GM13977 (cell line): Measurements from ENCODE around the gene CPLANE2.

Experiments used
- DNase-seq: peaks from one replicate; pipeline ENCODE4 v3.0.0; 2012; ENCODE audit warnings: low spot score
- CTCF ChIP-seq: IDR thresholded peaks from 2 replicates; pipeline ENCODE4 v1.5.1; 2012; ENCODE audit warnings: mild to moderate bottlenecking, control low read depth; ENCODE audit not compliant: insufficient read depth; ENCODE audit errors: extremely low read depth, missing control alignments
- in situ Hi-C: fragments of 300-500 bp; cut with MboI; formaldehyde crosslinking; loops from one replicate; pipeline ENCODE4 v1.12.0; 2022; ENCODE audit warnings: low sequenced_read_pairs, low pct_unique_long_range_greater_than_20kb, mixed read lengths, inconsistent platforms; ENCODE audit not compliant: unreplicated experiment

Gene CPLANE2

GRCh38 chr1:16245476-16246196 lies 8.7 kb upstream of the CPLANE2 start:
- no peak for TF ChIP-seq CTCF
- DNase-seq = no peak
- in situ Hi-C loops = loop anchor here (25.0 kb wide), 1 partner anchor 367 kb away; the partner anchor contains the start of gene NBPF1

GRCh38 chr1:16244650-16245285 lies 7.8 kb upstream of the CPLANE2 start:
- DNase-seq = no peak
- no peak for TF ChIP-seq CTCF
- in situ Hi-C loops = loop anchor here (25.0 kb wide), 1 partner anchor 368 kb away; the partner anchor contains the start of gene NBPF1

DNA sequence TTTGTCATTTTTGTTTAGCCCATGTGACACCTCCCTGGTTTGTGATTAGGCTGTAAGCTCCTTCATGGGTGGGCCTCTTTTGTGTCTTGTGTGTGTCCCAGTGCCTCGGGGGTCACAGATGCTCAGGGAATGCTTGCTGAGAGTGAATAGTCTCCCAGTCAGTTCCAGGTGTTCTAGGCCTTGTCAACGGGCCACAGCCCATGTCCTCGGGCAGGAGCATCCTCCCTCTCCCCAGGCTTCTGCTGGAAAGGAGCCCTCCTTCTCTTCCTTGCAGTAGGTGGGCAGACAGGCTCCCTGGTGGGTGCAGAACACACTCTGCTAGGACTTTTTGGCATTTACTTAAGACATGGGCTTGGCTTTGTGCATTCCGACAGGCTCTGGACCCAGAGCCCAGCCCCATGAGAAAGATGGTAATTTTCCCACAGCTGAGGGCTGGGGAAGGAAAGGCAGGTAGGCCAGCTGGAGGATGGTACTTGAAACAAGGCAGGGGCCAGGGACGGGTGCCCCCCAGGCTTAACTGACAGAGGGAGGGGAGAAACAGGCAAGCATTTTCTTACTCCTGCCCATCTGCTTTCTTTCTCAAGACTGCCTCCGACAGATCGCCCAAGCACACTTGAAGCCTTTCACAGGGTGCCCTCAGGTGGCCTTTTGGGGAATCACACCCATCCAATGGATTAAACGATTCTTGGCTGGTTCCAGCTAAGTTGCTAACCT lies 7.1 kb upstream of the CPLANE2 start:
- peak; percentile 78 for DNase-seq
- in situ Hi-C loops = loop anchor here (25.0 kb wide), 1 partner anchor 368 kb away; the partner anchor contains the start of gene NBPF1
- TF ChIP-seq CTCF = peak; percentile 84

GRCh38 chr1:16243215-16243610 lies 6.2 kb upstream of the CPLANE2 start:
- no peak for DNase-seq
- in situ Hi-C loops = loop anchor here (25.0 kb wide), 1 partner anchor 369 kb away; the partner anchor contains the start of gene NBPF1
- no peak for TF ChIP-seq CTCF

DNA sequence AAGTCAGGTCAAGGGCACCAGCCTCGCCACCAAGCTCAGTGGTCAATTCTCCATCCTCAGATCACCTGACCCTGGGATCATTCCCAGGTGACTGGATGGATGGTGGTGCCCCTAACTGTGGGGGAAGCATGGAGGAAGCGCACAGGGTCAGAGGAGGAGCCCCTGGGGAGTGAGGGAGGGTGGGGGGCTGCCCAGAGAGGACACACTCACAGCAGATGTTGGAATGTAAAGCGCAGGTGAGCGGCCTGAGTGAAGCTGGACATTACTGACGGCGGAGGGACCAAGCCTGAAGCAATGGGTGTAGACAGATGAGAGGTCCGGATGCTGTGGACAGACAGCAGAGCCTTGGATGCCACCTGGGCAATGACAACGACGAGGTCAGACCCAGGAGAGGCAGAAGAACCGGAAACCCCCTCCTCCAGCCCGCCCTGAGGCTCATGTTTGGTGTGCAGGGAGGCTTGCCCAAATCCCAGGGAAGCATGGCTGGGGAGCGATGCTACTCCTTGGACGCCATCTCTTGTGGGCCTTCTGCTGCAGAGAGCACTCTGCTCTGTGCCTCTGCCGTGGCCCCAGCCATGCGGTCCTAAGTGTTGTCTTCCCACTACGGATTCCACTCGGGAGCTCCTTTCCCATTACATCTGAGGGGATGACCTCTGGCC lies 5.7 kb upstream of the CPLANE2 start:
- no peak for TF ChIP-seq CTCF
- in situ Hi-C loops = loop anchor here (25.0 kb wide), 1 partner anchor 370 kb away; the partner anchor contains the start of gene NBPF1
- no peak for DNase-seq

GRCh38 chr1:16241221-16241708 lies 4.3 kb upstream of the CPLANE2 start:
- no peak for DNase-seq
- no peak for TF ChIP-seq CTCF
- in situ Hi-C loops = loop anchor here (25.0 kb wide), 1 partner anchor 371 kb away; the partner anchor contains the start of gene NBPF1
